Astrocyte (in vitro differentiated cells and primary cell): ENCODE data around the gene CALY.

Experiments
- CTCF ChIP-seq: IDR thresholded peaks from 2 replicates; pipeline ENCODE4 v1.5.1; 2011; ENCODE audit warnings: low read depth, mild to moderate bottlenecking, inconsistent platforms, low read length, moderate library complexity; ENCODE audit not compliant: insufficient read depth
- EZH2 ChIP-seq: IDR thresholded peaks from 2 replicates; pipeline ENCODE4 v1.6.1; 2012; ENCODE audit warnings: mild to moderate bottlenecking, low read length, inconsistent platforms; ENCODE audit not compliant: insufficient read depth

GRCh38 chr10:133281628-133282372, 54.9 kb downstream of the CALY start:
- TF ChIP-seq CTCF (no peak), EZH2 (no peak)
